ENCODE measurements around the gene PTPRN2. TPM values are rescaled to one million over a fixed set of nuclear protein-coding genes. Genes with fewer than 3 reads are reported as not detected.

PTPRN2 gene
- total RNA-seq, 1 experiment from 2014 or later, result 1.1 TPM

- no peaks in the 10 kb centered on the region for H3K36me3 ChIP-seq (ENCODE audit: control insufficient read depth, insufficient read depth, low read length)
Measured at GRCh38 chr7:158061884-158062656, 525.6 kb downstream of the PTPRN2 start.

GRCh38 chr7:158061026-158061630, 526.5 kb downstream of the PTPRN2 start:
- Histone ChIP-seq H3K27ac (ENCODE audit: low read length) (no peak overlapping the region), H3K36me3 (ENCODE audit: control insufficient read depth, insufficient read depth, low read length) (no peaks in the 10 kb centered on the region), H3K27me3 (ENCODE audit: control insufficient read depth, insufficient read depth, low read length) (no peaks in the 10 kb centered on the region), H3K4me3 (ENCODE audit: low read depth in 2 of 2, low read length in 2 of 2) (no peak overlapping the region), H3K9me3 (ENCODE audit: control insufficient read depth, insufficient read depth, low read depth, low read length) (no peaks in the 10 kb centered on the region), H3K4me1 (ENCODE audit: control insufficient read depth, insufficient read depth, low read length) (no peaks in the 10 kb centered on the region)
- intact Hi-C loops (cut with micrococcal nuclease; ENCODE audit: unreplicated experiment), result no loop called here
- ATAC-seq (no peak), DNase-seq (ENCODE audit: low read depth, low spot score) (no peak)
- in situ Hi-C loops (cut with HindIII; ENCODE audit: low pct_unique_long_range_greater_than_20kb, low sequenced_read_pairs), result no loop called here
- POLR2A ChIA-PET, result no interaction called here
- TF ChIP-seq, protein P1, sequence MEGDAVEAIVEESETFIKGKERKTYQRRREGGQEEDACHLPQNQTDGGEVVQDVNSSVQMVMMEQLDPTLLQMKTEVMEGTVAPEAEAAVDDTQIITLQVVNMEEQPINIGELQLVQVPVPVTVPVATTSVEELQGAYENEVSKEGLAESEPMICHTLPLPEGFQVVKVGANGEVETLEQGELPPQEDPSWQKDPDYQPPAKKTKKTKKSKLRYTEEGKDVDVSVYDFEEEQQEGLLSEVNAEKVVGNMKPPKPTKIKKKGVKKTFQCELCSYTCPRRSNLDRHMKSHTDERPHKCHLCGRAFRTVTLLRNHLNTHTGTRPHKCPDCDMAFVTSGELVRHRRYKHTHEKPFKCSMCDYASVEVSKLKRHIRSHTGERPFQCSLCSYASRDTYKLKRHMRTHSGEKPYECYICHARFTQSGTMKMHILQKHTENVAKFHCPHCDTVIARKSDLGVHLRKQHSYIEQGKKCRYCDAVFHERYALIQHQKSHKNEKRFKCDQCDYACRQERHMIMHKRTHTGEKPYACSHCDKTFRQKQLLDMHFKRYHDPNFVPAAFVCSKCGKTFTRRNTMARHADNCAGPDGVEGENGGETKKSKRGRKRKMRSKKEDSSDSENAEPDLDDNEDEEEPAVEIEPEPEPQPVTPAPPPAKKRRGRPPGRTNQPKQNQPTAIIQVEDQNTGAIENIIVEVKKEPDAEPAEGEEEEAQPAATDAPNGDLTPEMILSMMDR (IDR thresholded peaks at IDR 0.05), result no peak
- TF ChIP-seq POLR2AphosphoS5 (IDR thresholded peaks at IDR 0.05; ENCODE audit: low read depth, low read length) (no peak), SIN3A (IDR thresholded peaks at IDR 0.05; ENCODE audit: borderline replicate concordance, insufficient read depth, low read depth, low read length) (no peak), TCF7L2 (IDR thresholded peaks at IDR 0.05; ENCODE audit: low read depth, low read length) (no peak)
- TF ChIP-seq, protein P2, sequence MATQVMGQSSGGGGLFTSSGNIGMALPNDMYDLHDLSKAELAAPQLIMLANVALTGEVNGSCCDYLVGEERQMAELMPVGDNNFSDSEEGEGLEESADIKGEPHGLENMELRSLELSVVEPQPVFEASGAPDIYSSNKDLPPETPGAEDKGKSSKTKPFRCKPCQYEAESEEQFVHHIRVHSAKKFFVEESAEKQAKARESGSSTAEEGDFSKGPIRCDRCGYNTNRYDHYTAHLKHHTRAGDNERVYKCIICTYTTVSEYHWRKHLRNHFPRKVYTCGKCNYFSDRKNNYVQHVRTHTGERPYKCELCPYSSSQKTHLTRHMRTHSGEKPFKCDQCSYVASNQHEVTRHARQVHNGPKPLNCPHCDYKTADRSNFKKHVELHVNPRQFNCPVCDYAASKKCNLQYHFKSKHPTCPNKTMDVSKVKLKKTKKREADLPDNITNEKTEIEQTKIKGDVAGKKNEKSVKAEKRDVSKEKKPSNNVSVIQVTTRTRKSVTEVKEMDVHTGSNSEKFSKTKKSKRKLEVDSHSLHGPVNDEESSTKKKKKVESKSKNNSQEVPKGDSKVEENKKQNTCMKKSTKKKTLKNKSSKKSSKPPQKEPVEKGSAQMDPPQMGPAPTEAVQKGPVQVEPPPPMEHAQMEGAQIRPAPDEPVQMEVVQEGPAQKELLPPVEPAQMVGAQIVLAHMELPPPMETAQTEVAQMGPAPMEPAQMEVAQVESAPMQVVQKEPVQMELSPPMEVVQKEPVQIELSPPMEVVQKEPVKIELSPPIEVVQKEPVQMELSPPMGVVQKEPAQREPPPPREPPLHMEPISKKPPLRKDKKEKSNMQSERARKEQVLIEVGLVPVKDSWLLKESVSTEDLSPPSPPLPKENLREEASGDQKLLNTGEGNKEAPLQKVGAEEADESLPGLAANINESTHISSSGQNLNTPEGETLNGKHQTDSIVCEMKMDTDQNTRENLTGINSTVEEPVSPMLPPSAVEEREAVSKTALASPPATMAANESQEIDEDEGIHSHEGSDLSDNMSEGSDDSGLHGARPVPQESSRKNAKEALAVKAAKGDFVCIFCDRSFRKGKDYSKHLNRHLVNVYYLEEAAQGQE (IDR thresholded peaks at IDR 0.05; ENCODE audit: insufficient read depth in 1 of 2, low read depth in 2 of 2, low read length in 1 of 2), result no peak
- CTCF ChIA-PET, result no interaction called here
- BruUV-seq (replicated peaks), result no TSS peak

More at GRCh38 chr7:158061884-158062656, 525.6 kb downstream of the PTPRN2 start:
- ChIA-PET CTCF (no interaction called here), POLR2A (no interaction called here)
- intact Hi-C loops (cut with micrococcal nuclease; ENCODE audit: unreplicated experiment), result no loop called here
- Histone ChIP-seq H3K4me3 (ENCODE audit: low read depth in 2 of 2, low read length in 2 of 2) (no peak overlapping the region), H3K27ac (ENCODE audit: low read length) (no peak overlapping the region), H3K27me3 (ENCODE audit: control insufficient read depth, insufficient read depth, low read length) (no peaks in the 10 kb centered on the region), H3K9me3 (ENCODE audit: control insufficient read depth, insufficient read depth, low read depth, low read length) (no peaks in the 10 kb centered on the region), H3K4me1 (ENCODE audit: control insufficient read depth, insufficient read depth, low read length) (no peaks in the 10 kb centered on the region)
- ATAC-seq (no peak), DNase-seq (ENCODE audit: low read depth, low spot score) (no peak)
- TF ChIP-seq TCF7L2 (IDR thresholded peaks at IDR 0.05; ENCODE audit: low read depth, low read length) (no peak), SIN3A (IDR thresholded peaks at IDR 0.05; ENCODE audit: borderline replicate concordance, insufficient read depth, low read depth, low read length) (no peak), POLR2AphosphoS5 (IDR thresholded peaks at IDR 0.05; ENCODE audit: low read depth, low read length) (no peak)
- TF ChIP-seq, protein P1 (IDR thresholded peaks at IDR 0.05), result no peak
- TF ChIP-seq, protein P2 (IDR thresholded peaks at IDR 0.05; ENCODE audit: insufficient read depth in 1 of 2, low read depth in 2 of 2, low read length in 1 of 2), result no peak
- in situ Hi-C loops (cut with HindIII; ENCODE audit: low pct_unique_long_range_greater_than_20kb, low sequenced_read_pairs), result no loop called here
- no TSS peak for BruUV-seq (replicated peaks)
